Left lung (tissue), 10 donors: ENCODE results near the gene POLR3GL. TPM values are rescaled to one million over a fixed set of nuclear protein-coding genes. Genes with fewer than 3 reads are reported as not detected.

Experiments used
- ATAC-seq: fragments of 200-7000 bp; cut with Tn5 transposase; one replicate; pipeline ENCODE4 v1.9.1; 2020; ENCODE audit warnings: moderate library complexity
- DNase-seq, 4 donors: peaks; one replicate each; pipeline ENCODE4 v3.0.0-alpha.2; 2013 to 2020
- H3K27ac ChIP-seq, 2 donors: fragments of 200-600 bp; sonication (generic) in 1 of 2; one replicate each; pipeline versions ENCODE4 v1.5.0 to v1.8.0; 2020 to 2021
- H3K27me3 ChIP-seq, 2 donors: fragments of 200-600 bp; sonication (generic) in 1 of 2; one replicate each; pipeline versions ENCODE4 v1.5.0 to v1.8.0; 2020 to 2021
- H3K36me3 ChIP-seq, 2 donors: fragments of 200-600 bp; sonication (generic) in 1 of 2; one replicate each; pipeline versions ENCODE4 v1.5.0 to v1.8.0; 2020 to 2021
- H3K4me1 ChIP-seq, 2 donors: fragments of 200-600 bp; one replicate each; pipeline ENCODE4 v1.8.0; 2021
- H3K4me3 ChIP-seq, 2 donors: fragments of 200-600 bp; sonication (generic) in 1 of 2; one replicate each; pipeline versions ENCODE4 v1.5.0 to v1.8.0; 2020 to 2021; ENCODE audit warnings: mild to moderate bottlenecking in 1 of 2
- H3K9me3 ChIP-seq, 2 donors: fragments of 200-600 bp; sonication (generic) in 1 of 2; one replicate each; pipeline versions ENCODE4 v1.5.0 to v1.8.0; 2020 to 2021
- CTCF ChIP-seq, 2 donors: fragments of 200-600 bp; sonication (generic) in 1 of 2; IDR thresholded peaks; one replicate each; pipeline versions ENCODE4 v1.5.0 to v1.8.0; 2021; ENCODE audit warnings: antibody characterized with exemption in 2 of 2
- intact Hi-C, 2 donors: fragments of 100-400 bp; cut with DNase I; formaldehyde crosslinking; loops; one replicate each; pipeline versions ENCODE4 v1.11.2 to v1.14.2; 2022
- polyA plus RNA-seq, 6 donors: library from polyadenylated mRNA; unstranded; fragments of 120-200 nt; gene quantifications; one replicate each; pipeline ENCODE4 v1.2.1, GENCODE V29; 2013; ENCODE audit not compliant: insufficient read length in 6 of 6
- total RNA-seq, 2 donors: library from RNA; stranded (reverse); fragmentation: NEBNext Ultra II Directional; extraction: Animal tissue kit (Norgen Biotek cat#: 25700); gene quantifications; one replicate each; pipeline ENCODE4 v1.2.1, GENCODE V29; 2021
- donor health status: DM: no; HTN: yes; CAD: no.
- donor health status: DM: no; HTN: no; CAD: no.

Gene POLR3GL
- total and polyA plus RNA-seq, 8 donors, result 19.6 to 50.2 (median 44.2) TPM

GRCh38 chr1:145991735-145992412, 27.4 kb downstream of the POLR3GL start:
- Histone ChIP-seq H3K4me3 (peak overlapping the region in 1 of 2 donors; percentile 96), H3K27me3 (no peaks in the 10 kb centered on the region), H3K4me1 (peaks cover 15 to 73% of the 10 kb centered on the region in 2 donors), H3K36me3 (peaks cover 0 to 40% of the 10 kb centered on the region in 2 donors), H3K27ac (peak overlapping the region; percentile 92), H3K9me3 (no peaks in the 10 kb centered on the region)
- no peak for TF ChIP-seq CTCF (IDR thresholded peaks at IDR 0.05)
- intact Hi-C loops, result no loop called here
- DNase-seq, result peak in 1 of 4 donors; percentile 38
- peak; percentile 23 for ATAC-seq

- TF ChIP-seq CTCF (IDR thresholded peaks at IDR 0.05), result no peak
- peaks cover 15 to 73% of the 10 kb centered on the region in 2 donors for H3K4me1 ChIP-seq
These were observed 28.0 kb downstream of the POLR3GL start for GRCh38 chr1:145992502-145992936.

GRCh38 chr1:145992958-145993617, 28.6 kb downstream of the POLR3GL start:
- H3K27me3 ChIP-seq, result no peaks in the 10 kb centered on the region
- ATAC-seq, result no peak
- H3K4me3 ChIP-seq, result peak overlapping the region; percentile 64 to 96
- no peak for DNase-seq
- H3K36me3 ChIP-seq, result peaks cover 0 to 40% of the 10 kb centered on the region in 2 donors
- no peaks in the 10 kb centered on the region for H3K9me3 ChIP-seq
- no peak for TF ChIP-seq CTCF (IDR thresholded peaks at IDR 0.05)
- intact Hi-C loops, result no loop called here
- H3K27ac ChIP-seq, result peak overlapping the region; percentile 92
- H3K4me1 ChIP-seq, result peaks cover 15 to 73% of the 10 kb centered on the region in 2 donors

More at GRCh38 chr1:145992502-145992936, 28.0 kb downstream of the POLR3GL start:
- Histone ChIP-seq H3K4me3 (peak overlapping the region; percentile 64 to 96), H3K27me3 (no peaks in the 10 kb centered on the region), H3K36me3 (peaks cover 0 to 40% of the 10 kb centered on the region in 2 donors), H3K9me3 (no peaks in the 10 kb centered on the region), H3K27ac (peak overlapping the region; percentile 92)
- DNase-seq (peak in 1 of 4 donors; percentile 25), ATAC-seq (no peak)
- intact Hi-C loops, result no loop called here

- H3K36me3 ChIP-seq, result peaks cover 0 to 40% of the 10 kb centered on the region in 2 donors
- no peak for ATAC-seq
- H3K4me1 ChIP-seq, result peaks cover 15 to 74% of the 10 kb centered on the region in 2 donors
- TF ChIP-seq CTCF (IDR thresholded peaks at IDR 0.05), result no peak
- H3K4me3 ChIP-seq, result peak overlapping the region; percentile 64 to 96
- H3K9me3 ChIP-seq, result no peaks in the 10 kb centered on the region
- H3K27me3 ChIP-seq, result no peaks in the 10 kb centered on the region
- peak overlapping the region; percentile 92 for H3K27ac ChIP-seq
- intact Hi-C loops, result no loop called here
- peak in 1 of 4 donors; percentile 28 for DNase-seq
These were observed 29.3 kb downstream of the POLR3GL start for GRCh38 chr1:145993618-145994390.
